Activated CD8-positive, alpha-beta memory T cell treated with anti-CD3 and anti-CD28 coated beads, Interleukin-2, amount 50 U/mL, for 1 hour (primary cell): ENCODE measurements around the gene HOXA3.

Experiments
- DNase-seq: peaks from one replicate; pipeline ENCODE4 v3.0.0-alpha.2; 2020; ENCODE audit errors: extremely low read depth

The HOXA3 gene

GRCh38 chr7:27143950-27144780, 8.2 kb downstream of the HOXA3 start:
- DNase-seq: no peak

GRCh38 chr7:27143023-27143949, 9.1 kb downstream of the HOXA3 start, which contains the start of gene HOXA5:
Gene HOXA5, minus strand, starts transcription at chr7:27143681. Its CDS starts 74 bp downstream, at chr7:27143607.
- no peak for DNase-seq

- no peak for DNase-seq
Measured at GRCh38 chr7:27142580-27143022, 9.8 kb downstream of the HOXA3 start.

GRCh38 chr7:27141923-27142579, 10.3 kb downstream of the HOXA3 start:
- no peak for DNase-seq

- no peak for DNase-seq
Measured at GRCh38 chr7:27141137-27141922, 11.1 kb downstream of the HOXA3 start.

GRCh38 chr7:27140126-27140857, 12.1 kb downstream of the HOXA3 start:
- no peak for DNase-seq

GRCh38 chr7:27139334-27140125, 12.9 kb downstream of the HOXA3 start:
- DNase-seq: no peak

- no peak for DNase-seq
Measured at GRCh38 chr7:27138985-27139333, 13.4 kb downstream of the HOXA3 start.

- DNase-seq: no peak
Measured at GRCh38 chr7:27138472-27138871, 13.9 kb downstream of the HOXA3 start.

- DNase-seq: no peak
Measured at GRCh38 chr7:27137640-27138315, 14.6 kb downstream of the HOXA3 start.

- DNase-seq: no peak
Measured at GRCh38 chr7:27134392-27134791, 18.0 kb downstream of the HOXA3 start.

GRCh38 chr7:27133409-27134231, 18.8 kb downstream of the HOXA3 start:
- no peak for DNase-seq

- DNase-seq: no peak
Measured at GRCh38 chr7:27132978-27133377, 19.4 kb downstream of the HOXA3 start.

- no peak for DNase-seq
Measured at GRCh38 chr7:27132214-27132613, 20.2 kb downstream of the HOXA3 start.

- DNase-seq: no peak
Measured at GRCh38 chr7:27131390-27131819, 21.0 kb downstream of the HOXA3 start.

GRCh38 chr7:27130540-27131389, 21.6 kb downstream of the HOXA3 start, which contains the start of gene HOXA4:
Gene HOXA4, minus strand, starts transcription at chr7:27130757. Its CDS starts 24 bp downstream, at chr7:27130733.
- peak; percentile 33 for DNase-seq
